HEK293 (cell line): ENCODE measurements around the gene PCOLCE2.

Source experiments
- SP2 ChIP-seq: fragments of 450-650 bp; formaldehyde crosslinking; IDR thresholded peaks from 2 replicates; pipeline ENCODE4 v1.5.1; 2016; ENCODE audit warnings: missing biosample characterization, missing genetic modification characterization
- ZBTB21 ChIP-seq: fragments of 450-650 bp; formaldehyde crosslinking; IDR thresholded peaks from 2 replicates; pipeline ENCODE4 v1.5.1; 2017; ENCODE audit warnings: missing biosample characterization, missing genetic modification characterization
- ZBTB8A ChIP-seq: fragments of 450-650 bp; formaldehyde crosslinking; IDR thresholded peaks from 2 replicates; pipeline ENCODE4 v1.5.1; 2016; ENCODE audit warnings: missing biosample characterization, missing genetic modification characterization
- ZNF132 ChIP-seq: fragments of 450-650 bp; formaldehyde crosslinking; IDR thresholded peaks from 2 replicates; pipeline ENCODE4 v1.5.1; 2017; ENCODE audit warnings: missing biosample characterization, missing genetic modification characterization, borderline replicate concordance
- ZNF830 ChIP-seq: fragments of 450-650 bp; IDR thresholded peaks from 2 replicates; pipeline ENCODE4 v1.5.0; 2018; ENCODE audit warnings: missing biosample characterization, missing genetic modification characterization, low read depth, mild to moderate bottlenecking, moderate library complexity
- TF ChIP-seq, protein P1 (sequence below): fragments of 450-650 bp; formaldehyde crosslinking; IDR thresholded peaks from 2 replicates; pipeline ENCODE4 v1.5.1; 2016; ENCODE audit warnings: missing biosample characterization, missing genetic modification characterization, borderline replicate concordance
- TF ChIP-seq, protein P2 (sequence below): fragments of 450-650 bp; formaldehyde crosslinking; IDR thresholded peaks from 2 replicates; pipeline ENCODE4 v1.5.1; 2017; ENCODE audit warnings: missing biosample characterization, missing genetic modification characterization
- TF ChIP-seq, protein P3 (sequence below): fragments of 450-650 bp; formaldehyde crosslinking; IDR thresholded peaks from 2 replicates; pipeline ENCODE4 v1.5.1; 2016; ENCODE audit warnings: missing biosample characterization, missing genetic modification characterization
- TF ChIP-seq, protein P4 (sequence below): fragments of 450-650 bp; formaldehyde crosslinking; IDR thresholded peaks from 2 replicates; pipeline ENCODE4 v1.5.1; 2016; ENCODE audit warnings: missing biosample characterization, missing genetic modification characterization
- TF ChIP-seq, protein P5 (sequence below): fragments of 450-650 bp; formaldehyde crosslinking; IDR thresholded peaks from 2 replicates; pipeline ENCODE4 v1.5.1; 2017; ENCODE audit warnings: missing biosample characterization, missing genetic modification characterization
- TF ChIP-seq, protein P6 (sequence below): fragments of 450-650 bp; formaldehyde crosslinking; IDR thresholded peaks from 2 replicates; pipeline ENCODE4 v1.5.1; 2016; ENCODE audit warnings: missing biosample characterization, missing genetic modification characterization

DNA sequence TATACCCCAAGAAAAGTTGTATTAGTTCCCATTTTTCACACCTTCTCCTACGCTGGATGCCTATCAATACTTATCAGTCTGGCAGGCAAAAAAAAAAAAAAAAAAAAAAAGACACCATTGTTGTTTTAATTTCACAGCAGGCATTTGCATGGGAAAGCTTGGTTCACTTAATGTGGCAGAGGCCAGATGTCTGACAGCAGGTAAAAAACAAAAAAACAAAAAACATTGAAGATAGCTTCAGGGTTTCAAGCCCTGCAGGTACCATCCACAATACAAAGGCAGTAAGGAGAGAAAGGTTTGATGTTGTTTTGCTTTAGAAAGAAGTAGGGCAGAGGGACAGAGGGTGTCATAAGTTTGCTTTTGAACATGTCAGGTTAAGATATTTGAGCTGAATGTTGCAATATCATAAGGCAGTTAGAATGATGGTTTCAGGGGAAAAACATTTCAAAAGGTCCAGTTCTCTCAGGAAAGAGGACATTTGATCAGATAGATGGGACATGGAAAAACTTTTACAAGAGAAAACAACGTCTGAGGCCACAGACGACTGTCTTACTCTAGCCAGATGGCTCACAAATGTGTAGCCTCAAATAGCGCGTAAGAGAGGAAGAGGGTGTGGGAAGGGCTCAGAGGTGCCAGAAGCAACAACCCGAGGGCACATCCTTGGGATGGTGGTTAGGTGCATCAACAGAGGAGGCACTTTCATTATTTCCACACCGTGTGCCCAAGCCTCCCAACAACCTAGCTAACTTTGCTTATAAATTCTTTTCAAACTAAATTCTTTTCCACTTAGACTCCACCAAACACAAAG, 25.7 kb downstream of the PCOLCE2 start:
- no peak for TF ChIP-seq SP2 (tag by site-specific recombination)
- TF ChIP-seq, protein P1, sequence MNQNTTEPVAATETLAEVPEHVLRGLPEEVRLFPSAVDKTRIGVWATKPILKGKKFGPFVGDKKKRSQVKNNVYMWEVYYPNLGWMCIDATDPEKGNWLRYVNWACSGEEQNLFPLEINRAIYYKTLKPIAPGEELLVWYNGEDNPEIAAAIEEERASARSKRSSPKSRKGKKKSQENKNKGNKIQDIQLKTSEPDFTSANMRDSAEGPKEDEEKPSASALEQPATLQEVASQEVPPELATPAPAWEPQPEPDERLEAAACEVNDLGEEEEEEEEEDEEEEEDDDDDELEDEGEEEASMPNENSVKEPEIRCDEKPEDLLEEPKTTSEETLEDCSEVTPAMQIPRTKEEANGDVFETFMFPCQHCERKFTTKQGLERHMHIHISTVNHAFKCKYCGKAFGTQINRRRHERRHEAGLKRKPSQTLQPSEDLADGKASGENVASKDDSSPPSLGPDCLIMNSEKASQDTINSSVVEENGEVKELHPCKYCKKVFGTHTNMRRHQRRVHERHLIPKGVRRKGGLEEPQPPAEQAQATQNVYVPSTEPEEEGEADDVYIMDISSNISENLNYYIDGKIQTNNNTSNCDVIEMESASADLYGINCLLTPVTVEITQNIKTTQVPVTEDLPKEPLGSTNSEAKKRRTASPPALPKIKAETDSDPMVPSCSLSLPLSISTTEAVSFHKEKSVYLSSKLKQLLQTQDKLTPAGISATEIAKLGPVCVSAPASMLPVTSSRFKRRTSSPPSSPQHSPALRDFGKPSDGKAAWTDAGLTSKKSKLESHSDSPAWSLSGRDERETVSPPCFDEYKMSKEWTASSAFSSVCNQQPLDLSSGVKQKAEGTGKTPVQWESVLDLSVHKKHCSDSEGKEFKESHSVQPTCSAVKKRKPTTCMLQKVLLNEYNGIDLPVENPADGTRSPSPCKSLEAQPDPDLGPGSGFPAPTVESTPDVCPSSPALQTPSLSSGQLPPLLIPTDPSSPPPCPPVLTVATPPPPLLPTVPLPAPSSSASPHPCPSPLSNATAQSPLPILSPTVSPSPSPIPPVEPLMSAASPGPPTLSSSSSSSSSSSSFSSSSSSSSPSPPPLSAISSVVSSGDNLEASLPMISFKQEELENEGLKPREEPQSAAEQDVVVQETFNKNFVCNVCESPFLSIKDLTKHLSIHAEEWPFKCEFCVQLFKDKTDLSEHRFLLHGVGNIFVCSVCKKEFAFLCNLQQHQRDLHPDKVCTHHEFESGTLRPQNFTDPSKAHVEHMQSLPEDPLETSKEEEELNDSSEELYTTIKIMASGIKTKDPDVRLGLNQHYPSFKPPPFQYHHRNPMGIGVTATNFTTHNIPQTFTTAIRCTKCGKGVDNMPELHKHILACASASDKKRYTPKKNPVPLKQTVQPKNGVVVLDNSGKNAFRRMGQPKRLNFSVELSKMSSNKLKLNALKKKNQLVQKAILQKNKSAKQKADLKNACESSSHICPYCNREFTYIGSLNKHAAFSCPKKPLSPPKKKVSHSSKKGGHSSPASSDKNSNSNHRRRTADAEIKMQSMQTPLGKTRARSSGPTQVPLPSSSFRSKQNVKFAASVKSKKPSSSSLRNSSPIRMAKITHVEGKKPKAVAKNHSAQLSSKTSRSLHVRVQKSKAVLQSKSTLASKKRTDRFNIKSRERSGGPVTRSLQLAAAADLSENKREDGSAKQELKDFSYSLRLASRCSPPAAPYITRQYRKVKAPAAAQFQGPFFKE, result no peak
- TF ChIP-seq, protein P2, sequence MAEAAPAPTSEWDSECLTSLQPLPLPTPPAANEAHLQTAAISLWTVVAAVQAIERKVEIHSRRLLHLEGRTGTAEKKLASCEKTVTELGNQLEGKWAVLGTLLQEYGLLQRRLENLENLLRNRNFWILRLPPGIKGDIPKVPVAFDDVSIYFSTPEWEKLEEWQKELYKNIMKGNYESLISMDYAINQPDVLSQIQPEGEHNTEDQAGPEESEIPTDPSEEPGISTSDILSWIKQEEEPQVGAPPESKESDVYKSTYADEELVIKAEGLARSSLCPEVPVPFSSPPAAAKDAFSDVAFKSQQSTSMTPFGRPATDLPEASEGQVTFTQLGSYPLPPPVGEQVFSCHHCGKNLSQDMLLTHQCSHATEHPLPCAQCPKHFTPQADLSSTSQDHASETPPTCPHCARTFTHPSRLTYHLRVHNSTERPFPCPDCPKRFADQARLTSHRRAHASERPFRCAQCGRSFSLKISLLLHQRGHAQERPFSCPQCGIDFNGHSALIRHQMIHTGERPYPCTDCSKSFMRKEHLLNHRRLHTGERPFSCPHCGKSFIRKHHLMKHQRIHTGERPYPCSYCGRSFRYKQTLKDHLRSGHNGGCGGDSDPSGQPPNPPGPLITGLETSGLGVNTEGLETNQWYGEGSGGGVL (tag by site-specific recombination), result no peak
- TF ChIP-seq, protein P3, sequence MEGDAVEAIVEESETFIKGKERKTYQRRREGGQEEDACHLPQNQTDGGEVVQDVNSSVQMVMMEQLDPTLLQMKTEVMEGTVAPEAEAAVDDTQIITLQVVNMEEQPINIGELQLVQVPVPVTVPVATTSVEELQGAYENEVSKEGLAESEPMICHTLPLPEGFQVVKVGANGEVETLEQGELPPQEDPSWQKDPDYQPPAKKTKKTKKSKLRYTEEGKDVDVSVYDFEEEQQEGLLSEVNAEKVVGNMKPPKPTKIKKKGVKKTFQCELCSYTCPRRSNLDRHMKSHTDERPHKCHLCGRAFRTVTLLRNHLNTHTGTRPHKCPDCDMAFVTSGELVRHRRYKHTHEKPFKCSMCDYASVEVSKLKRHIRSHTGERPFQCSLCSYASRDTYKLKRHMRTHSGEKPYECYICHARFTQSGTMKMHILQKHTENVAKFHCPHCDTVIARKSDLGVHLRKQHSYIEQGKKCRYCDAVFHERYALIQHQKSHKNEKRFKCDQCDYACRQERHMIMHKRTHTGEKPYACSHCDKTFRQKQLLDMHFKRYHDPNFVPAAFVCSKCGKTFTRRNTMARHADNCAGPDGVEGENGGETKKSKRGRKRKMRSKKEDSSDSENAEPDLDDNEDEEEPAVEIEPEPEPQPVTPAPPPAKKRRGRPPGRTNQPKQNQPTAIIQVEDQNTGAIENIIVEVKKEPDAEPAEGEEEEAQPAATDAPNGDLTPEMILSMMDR (tag by site-specific recombination), result no peak
- no peak for TF ChIP-seq ZNF830 (tag by site-specific recombination)
- TF ChIP-seq, protein P4, sequence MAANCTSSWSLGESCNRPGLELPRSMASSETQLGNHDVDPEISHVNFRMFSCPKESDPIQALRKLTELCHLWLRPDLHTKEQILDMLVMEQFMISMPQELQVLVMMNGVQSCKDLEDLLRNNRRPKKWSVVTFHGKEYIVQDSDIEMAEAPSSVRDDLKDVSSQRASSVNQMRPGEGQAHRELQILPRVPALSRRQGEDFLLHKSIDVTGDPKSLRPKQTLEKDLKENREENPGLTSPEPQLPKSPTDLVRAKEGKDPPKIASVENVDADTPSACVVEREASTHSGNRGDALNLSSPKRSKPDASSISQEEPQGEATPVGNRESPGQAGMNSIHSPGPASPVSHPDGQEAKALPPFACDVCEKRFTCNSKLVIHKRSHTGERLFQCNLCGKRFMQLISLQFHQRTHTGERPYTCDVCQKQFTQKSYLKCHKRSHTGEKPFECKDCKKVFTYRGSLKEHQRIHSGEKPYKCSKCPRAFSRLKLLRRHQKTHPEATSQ (tag by site-specific recombination), result no peak
- peak; percentile 51 for TF ChIP-seq ZBTB8A (tag by site-specific recombination)
- no peak for TF ChIP-seq ZNF132
- no peak for TF ChIP-seq ZBTB21 (tag by site-specific recombination)
- TF ChIP-seq, protein P5, sequence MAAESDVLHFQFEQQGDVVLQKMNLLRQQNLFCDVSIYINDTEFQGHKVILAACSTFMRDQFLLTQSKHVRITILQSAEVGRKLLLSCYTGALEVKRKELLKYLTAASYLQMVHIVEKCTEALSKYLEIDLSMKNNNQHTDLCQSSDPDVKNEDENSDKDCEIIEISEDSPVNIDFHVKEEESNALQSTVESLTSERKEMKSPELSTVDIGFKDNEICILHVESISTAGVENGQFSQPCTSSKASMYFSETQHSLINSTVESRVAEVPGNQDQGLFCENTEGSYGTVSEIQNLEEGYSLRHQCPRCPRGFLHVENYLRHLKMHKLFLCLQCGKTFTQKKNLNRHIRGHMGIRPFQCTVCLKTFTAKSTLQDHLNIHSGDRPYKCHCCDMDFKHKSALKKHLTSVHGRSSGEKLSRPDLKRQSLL (tag by site-specific recombination), result no peak
- TF ChIP-seq, protein P6, sequence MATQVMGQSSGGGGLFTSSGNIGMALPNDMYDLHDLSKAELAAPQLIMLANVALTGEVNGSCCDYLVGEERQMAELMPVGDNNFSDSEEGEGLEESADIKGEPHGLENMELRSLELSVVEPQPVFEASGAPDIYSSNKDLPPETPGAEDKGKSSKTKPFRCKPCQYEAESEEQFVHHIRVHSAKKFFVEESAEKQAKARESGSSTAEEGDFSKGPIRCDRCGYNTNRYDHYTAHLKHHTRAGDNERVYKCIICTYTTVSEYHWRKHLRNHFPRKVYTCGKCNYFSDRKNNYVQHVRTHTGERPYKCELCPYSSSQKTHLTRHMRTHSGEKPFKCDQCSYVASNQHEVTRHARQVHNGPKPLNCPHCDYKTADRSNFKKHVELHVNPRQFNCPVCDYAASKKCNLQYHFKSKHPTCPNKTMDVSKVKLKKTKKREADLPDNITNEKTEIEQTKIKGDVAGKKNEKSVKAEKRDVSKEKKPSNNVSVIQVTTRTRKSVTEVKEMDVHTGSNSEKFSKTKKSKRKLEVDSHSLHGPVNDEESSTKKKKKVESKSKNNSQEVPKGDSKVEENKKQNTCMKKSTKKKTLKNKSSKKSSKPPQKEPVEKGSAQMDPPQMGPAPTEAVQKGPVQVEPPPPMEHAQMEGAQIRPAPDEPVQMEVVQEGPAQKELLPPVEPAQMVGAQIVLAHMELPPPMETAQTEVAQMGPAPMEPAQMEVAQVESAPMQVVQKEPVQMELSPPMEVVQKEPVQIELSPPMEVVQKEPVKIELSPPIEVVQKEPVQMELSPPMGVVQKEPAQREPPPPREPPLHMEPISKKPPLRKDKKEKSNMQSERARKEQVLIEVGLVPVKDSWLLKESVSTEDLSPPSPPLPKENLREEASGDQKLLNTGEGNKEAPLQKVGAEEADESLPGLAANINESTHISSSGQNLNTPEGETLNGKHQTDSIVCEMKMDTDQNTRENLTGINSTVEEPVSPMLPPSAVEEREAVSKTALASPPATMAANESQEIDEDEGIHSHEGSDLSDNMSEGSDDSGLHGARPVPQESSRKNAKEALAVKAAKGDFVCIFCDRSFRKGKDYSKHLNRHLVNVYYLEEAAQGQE (tag by site-specific recombination), result no peak
